GM18505 (cell line): ENCODE measurements around the gene TMOD1.
"Not testable (repeated sequence)": the region's sequence is repeated elsewhere in the genome, so short reads cannot be mapped to it uniquely, and the experiment has no call there.

Experiments used
- ATAC-seq: cut with Tn5 transposase; IDR thresholded peaks from one replicate; pipeline ENCODE4 v1.9.1; 2021; ENCODE audit not compliant: unreplicated experiment
- POLR2A ChIP-seq: IDR thresholded peaks from 4 replicates; pipeline ENCODE4 v1.6.1; 2011; ENCODE audit warnings: borderline replicate concordance; ENCODE audit not compliant: insufficient read depth, insufficient read length; ENCODE audit errors: extremely low read depth

The TMOD1 gene

GRCh38 chr9:97484134-97484533 lies 17.3 kb upstream of the TMOD1 start:
- no peak for ATAC-seq
- no peak for TF ChIP-seq POLR2A

- ATAC-seq, result no peak
- no peak for TF ChIP-seq POLR2A
Measured at GRCh38 chr9:97487107-97487506, 14.4 kb upstream of the TMOD1 start.

GRCh38 chr9:97487861-97488260 lies 13.6 kb upstream of the TMOD1 start:
- TF ChIP-seq POLR2A, result no peak
- ATAC-seq, result no peak

GRCh38 chr9:97491216-97491999 lies 10.1 kb upstream of the TMOD1 start:
- TF ChIP-seq POLR2A, result no peak
- no peak for ATAC-seq

GRCh38 chr9:97497558-97498375 lies 3.7 kb upstream of the TMOD1 start:
- ATAC-seq, result not testable (repeated sequence)

GRCh38 chr9:97498846-97499245 lies 2.6 kb upstream of the TMOD1 start:
- not testable (repeated sequence) for ATAC-seq

GRCh38 chr9:97500263-97500662 lies 1.2 kb upstream of the TMOD1 start:
- no peak for ATAC-seq
- TF ChIP-seq POLR2A, result no peak

- no peak for TF ChIP-seq POLR2A
Measured at GRCh38 chr9:97500765-97501176, 695 bp upstream of the TMOD1 start.

GRCh38 chr9:97501972-97502221 lies 431 bp downstream of the TMOD1 start:
- peak; percentile 28 for ATAC-seq
- no peak for TF ChIP-seq POLR2A

More at GRCh38 chr9:97500765-97501176, 695 bp upstream of the TMOD1 start:
- ATAC-seq, result no peak

- no peak for TF ChIP-seq POLR2A
- peak; percentile 15 for ATAC-seq
Measured at GRCh38 chr9:97502222-97502983, 937 bp downstream of the TMOD1 start.

GRCh38 chr9:97502984-97503861 lies 1.8 kb downstream of the TMOD1 start:
- no peak for ATAC-seq
- no peak for TF ChIP-seq POLR2A

- no peak for TF ChIP-seq POLR2A
- ATAC-seq, result no peak
Measured at GRCh38 chr9:97503862-97504210, 2.4 kb downstream of the TMOD1 start.
